Heart right ventricle (tissue), 16 donors: ENCODE results near the gene GTF2F2. TPM values are rescaled to one million over a fixed set of nuclear protein-coding genes. Genes with fewer than 3 reads are reported as not detected.

Experiments
- ATAC-seq, 8 donors: fragments of 200-7000 bp; cut with Tn5 transposase; one replicate each; pipeline ENCODE4 v1.9.1; 2020; ENCODE audit warnings: mild to moderate bottlenecking in 8 of 8, moderate library complexity in 8 of 8, moderate number of reproducible peaks in 1 of 8
- DNase-seq, 2 donors: peaks; one replicate each; pipeline ENCODE4 v3.0.0-alpha.2; 2020
- H3K27ac ChIP-seq, 10 donors: fragments of 200-600 bp; sonication (generic) in 2 of 10; one replicate each; pipeline versions ENCODE4 v1.5.0 to v1.8.0; 2020 to 2022; ENCODE audit warnings: mild to moderate bottlenecking in 3 of 10
- H3K27me3 ChIP-seq, 7 donors: fragments of 200-600 bp; one replicate each; pipeline ENCODE4 v1.8.0; 2021 to 2022; ENCODE audit warnings: mild to moderate bottlenecking in 2 of 7
- H3K36me3 ChIP-seq, 9 donors: fragments of 200-600 bp; sonication (generic) in 1 of 9; one replicate each; pipeline versions ENCODE4 v1.5.0 to v1.8.0; 2020 to 2022; ENCODE audit warnings: mild to moderate bottlenecking in 2 of 9
- H3K4me1 ChIP-seq, 9 donors: fragments of 200-600 bp; sonication (generic) in 1 of 9; one replicate each; pipeline versions ENCODE4 v1.5.0 to v1.8.0; 2020 to 2022; ENCODE audit warnings: mild to moderate bottlenecking in 4 of 9
- H3K4me3 ChIP-seq, 10 donors: fragments of 200-600 bp; sonication (generic) in 2 of 10; one replicate each; pipeline versions ENCODE4 v1.5.0 to v1.8.0; 2020 to 2022; ENCODE audit warnings: mild to moderate bottlenecking in 7 of 10, moderate library complexity in 2 of 10
- H3K9me3 ChIP-seq, 11 donors: fragments of 200-600 bp in 10 of 11; sonication (generic) in 2 of 11; one replicate each; pipeline versions ENCODE4 v1.5.0 to v1.8.0; 2013 to 2022; ENCODE audit warnings: mild to moderate bottlenecking in 2 of 11, control low read depth in 1 of 11, moderate library complexity in 1 of 11
- WGBS, 2 donors: extraction: QIAGEN DNeasy Blood & Tissue Kit; methylation state at CpG; one replicate each; pipeline ENCODE4 v1.1.7; 2013; ENCODE audit warnings: inconsistent platforms in 1 of 2; 5-methylcytosine and 5-hydroxymethylcytosine counted together
- intact Hi-C, 10 donors: fragments of 100-400 bp; cut with DNase I; formaldehyde crosslinking; loops; one replicate each; pipeline versions ENCODE4 v1.11.1 to v1.14.2; 2022
- polyA plus RNA-seq, 2 donors: library from polyadenylated mRNA; stranded (reverse); fragments of 200-250 nt; gene quantifications; one replicate each; pipeline ENCODE4 v1.2.3, GENCODE V29; 2013
- total RNA-seq, 10 donors: library from RNA; stranded (reverse); fragmentation: NEBNext Ultra II Directional in 3 of 10; extraction: Animal tissue kit (Norgen Biotek cat#: 25700) in 3 of 10; gene quantifications; one replicate each; pipeline versions ENCODE4 v1.2.1 to v1.2.4, GENCODE V29; 2021 to 2023
- TF ChIP-seq, protein P1 (sequence below), 9 donors: fragments of 200-600 bp; sonication (generic) in 2 of 9; IDR thresholded peaks; one replicate each; pipeline versions ENCODE4 v1.5.0 to v1.8.0; 2021 to 2022; ENCODE audit warnings: antibody characterized with exemption in 9 of 9, mild to moderate bottlenecking in 5 of 9, moderate library complexity in 1 of 9
- donor health status: Arrhythmogenic right ventricular cardiomyopathy.
- donor health status: ischemic (EF 13 %, LVEDD 7.1; RV severe dilation, severe dysfunction).
- donor health status: healthy with polysubstance abuse.
- donor health status: DM: no; HTN: yes; CAD: no.
- donor health status: DM: no; HTN: no; CAD: no.
- donor health status: ischemic (EF 25% LVEDD 6.9; RV normal size, moderate dysfunction).
- donor health status: ischemic (EF 25% LVEDD 5.7; RV mildly dilated, moderate dysfunction).
- donor health status: healthy.
- donor health status: DM: yes; HTN: yes; CAD: no.
- donor health status: Ischemic cardiomyopathy.
- donor health status: ischemic (EF 35%, LVEDD 5.7; RV mildly dilated, moderate dysfunction).
- donor health status: nonischemic (EF 11% LVEDD 7.7; RV severe dilation, severe dysfunction).
- donor health status: DM: yes; HTN: yes; CAD: no.
- donor health status: PGD.
- donor health status: ischemic (EF 29% LVEDD 5.4; RV normal size, mild dysfunction).
- donor health status: nonischemic (EF 23%, LVEDD 6.1; RV moderate dilation, normal function).

GTF2F2 gene
- total and polyA plus RNA-seq, 12 donors = 15.8 to 24.9 (median 21.5) TPM

DNA sequence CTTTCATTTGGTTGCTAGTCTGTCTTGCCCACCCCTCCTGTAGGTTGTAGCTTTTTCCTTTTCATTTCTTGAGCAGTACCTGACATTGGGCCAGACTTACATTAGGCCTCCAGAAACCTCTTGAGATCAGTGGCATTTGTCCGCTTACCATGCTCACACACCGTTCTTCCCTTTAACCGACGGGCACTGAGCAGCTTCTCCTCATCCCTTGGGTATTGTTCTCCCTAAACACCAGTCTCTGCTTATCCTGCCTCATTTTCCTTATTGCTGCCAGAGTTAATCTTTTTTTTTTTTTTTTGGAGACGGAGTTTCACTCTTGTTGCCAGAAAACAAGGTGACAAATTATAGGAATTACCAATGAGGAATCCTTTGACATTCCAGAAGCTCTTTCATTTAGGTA, 107.7 kb downstream of the GTF2F2 start:
- DNase-seq (no peak), ATAC-seq (no peak)
- 85 to 89% methylated on average over 5 of the region's 5 CpGs for WGBS, 2 donors
- Histone ChIP-seq H3K27ac (no peak overlapping the region), H3K9me3 (no peaks in the 10 kb centered on the region), H3K4me1 (peaks cover 0 to 8% (median 0%) of the 10 kb centered on the region in 9 donors), H3K36me3 (no peaks in the 10 kb centered on the region), H3K4me3 (no peak overlapping the region), H3K27me3 (no peaks in the 10 kb centered on the region)
- intact Hi-C loops = no loop called here
- TF ChIP-seq, protein P1, sequence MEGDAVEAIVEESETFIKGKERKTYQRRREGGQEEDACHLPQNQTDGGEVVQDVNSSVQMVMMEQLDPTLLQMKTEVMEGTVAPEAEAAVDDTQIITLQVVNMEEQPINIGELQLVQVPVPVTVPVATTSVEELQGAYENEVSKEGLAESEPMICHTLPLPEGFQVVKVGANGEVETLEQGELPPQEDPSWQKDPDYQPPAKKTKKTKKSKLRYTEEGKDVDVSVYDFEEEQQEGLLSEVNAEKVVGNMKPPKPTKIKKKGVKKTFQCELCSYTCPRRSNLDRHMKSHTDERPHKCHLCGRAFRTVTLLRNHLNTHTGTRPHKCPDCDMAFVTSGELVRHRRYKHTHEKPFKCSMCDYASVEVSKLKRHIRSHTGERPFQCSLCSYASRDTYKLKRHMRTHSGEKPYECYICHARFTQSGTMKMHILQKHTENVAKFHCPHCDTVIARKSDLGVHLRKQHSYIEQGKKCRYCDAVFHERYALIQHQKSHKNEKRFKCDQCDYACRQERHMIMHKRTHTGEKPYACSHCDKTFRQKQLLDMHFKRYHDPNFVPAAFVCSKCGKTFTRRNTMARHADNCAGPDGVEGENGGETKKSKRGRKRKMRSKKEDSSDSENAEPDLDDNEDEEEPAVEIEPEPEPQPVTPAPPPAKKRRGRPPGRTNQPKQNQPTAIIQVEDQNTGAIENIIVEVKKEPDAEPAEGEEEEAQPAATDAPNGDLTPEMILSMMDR (IDR thresholded peaks at IDR 0.05) = no peak

DNA sequence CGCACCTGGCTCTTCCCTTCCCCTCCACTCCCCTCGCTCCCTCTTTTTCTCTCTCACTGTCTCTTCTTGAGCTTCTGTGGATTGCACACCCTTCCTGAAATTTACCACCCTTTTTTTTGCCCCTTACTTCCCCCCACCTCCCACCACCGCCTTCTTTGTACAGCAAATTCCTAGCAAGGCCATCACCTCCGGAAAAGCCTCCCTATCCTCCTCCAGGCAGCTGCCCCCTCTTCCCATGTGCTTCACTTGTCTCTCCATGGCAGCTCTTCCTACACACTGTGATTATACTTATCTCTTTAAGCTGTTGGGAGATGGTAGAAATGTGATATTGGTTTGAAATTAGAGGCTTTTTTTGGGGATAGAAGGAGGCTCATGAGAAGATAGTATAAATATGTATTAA, 108.9 kb downstream of the GTF2F2 start:
- DNase-seq = no peak
- whole genome bisulfite sequencing, 2 donors = 88 to 92% methylated on average over 4 of the region's 4 CpGs
- H3K9me3 ChIP-seq = no peaks in the 10 kb centered on the region
- H3K4me3 ChIP-seq = no peak overlapping the region
- no peak overlapping the region for H3K27ac ChIP-seq
- intact Hi-C loops = no loop called here
- TF ChIP-seq, protein P1 (IDR thresholded peaks at IDR 0.05) = no peak
- no peak for ATAC-seq
- peaks cover 0 to 8% (median 0%) of the 10 kb centered on the region in 9 donors for H3K4me1 ChIP-seq
- H3K36me3 ChIP-seq = no peaks in the 10 kb centered on the region
- H3K27me3 ChIP-seq = no peaks in the 10 kb centered on the region

DNA sequence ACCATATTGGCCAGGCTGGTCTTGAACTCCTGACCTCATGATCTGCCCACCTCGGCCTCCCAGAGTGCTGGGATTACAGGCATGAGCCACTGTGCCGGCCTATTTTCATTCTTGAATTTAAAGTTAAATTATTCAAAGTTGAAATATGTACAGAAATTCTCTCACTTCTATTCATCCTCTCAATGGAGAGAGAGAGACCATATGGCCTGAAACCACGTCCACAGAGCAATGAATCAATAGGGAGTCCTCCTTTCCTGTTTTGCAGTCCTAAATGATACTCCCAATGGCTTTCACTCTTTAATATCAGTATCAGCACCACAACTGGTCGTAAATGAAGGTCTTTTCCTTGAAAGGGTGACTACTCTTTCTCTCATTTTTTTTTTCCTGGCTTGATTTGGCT, 111.0 kb downstream of the GTF2F2 start:
- no peaks in the 10 kb centered on the region for H3K9me3 ChIP-seq
- no peak overlapping the region for H3K4me3 ChIP-seq
- intact Hi-C loops = no loop called here
- H3K36me3 ChIP-seq = no peaks in the 10 kb centered on the region
- peaks cover 0 to 15% (median 0%) of the 10 kb centered on the region in 9 donors for H3K4me1 ChIP-seq
- no peak for DNase-seq
- H3K27me3 ChIP-seq = no peaks in the 10 kb centered on the region
- H3K27ac ChIP-seq = no peak overlapping the region
- TF ChIP-seq, protein P1 (IDR thresholded peaks at IDR 0.05) = no peak
- 84 to 85% methylated on average over 4 of the region's 4 CpGs for WGBS, 2 donors
- no peak for ATAC-seq

DNA sequence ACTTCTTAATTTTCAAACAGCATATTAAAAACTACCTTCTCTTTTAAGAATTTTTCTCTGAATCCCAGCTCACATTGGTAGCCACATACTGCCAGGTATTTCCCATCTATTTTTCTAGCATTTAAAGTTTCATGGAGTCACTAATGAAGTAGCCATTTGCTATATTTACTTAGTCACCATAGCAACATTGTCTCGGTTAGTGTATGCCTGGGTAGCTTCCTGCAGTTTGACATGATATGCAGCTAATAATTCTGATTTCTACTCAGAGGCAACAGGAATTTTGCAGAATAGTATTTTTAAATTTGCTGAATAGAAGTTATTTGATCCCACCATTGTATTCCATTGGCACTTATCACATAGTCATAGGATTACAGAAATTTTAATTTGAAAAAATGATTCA, 111.4 kb downstream of the GTF2F2 start:
- H3K4me1 ChIP-seq = peaks cover 0 to 19% (median 3%) of the 10 kb centered on the region in 9 donors
- TF ChIP-seq, protein P1 (IDR thresholded peaks at IDR 0.05) = no peak
- 9 to 10% methylated on average over 1 of the region's 1 CpG for WGBS, 2 donors
- no peaks in the 10 kb centered on the region for H3K9me3 ChIP-seq
- H3K27me3 ChIP-seq = no peaks in the 10 kb centered on the region
- H3K4me3 ChIP-seq = no peak overlapping the region
- intact Hi-C loops = no loop called here
- no peak overlapping the region for H3K27ac ChIP-seq
- DNase-seq (no peak), ATAC-seq (no peak)
- no peaks in the 10 kb centered on the region for H3K36me3 ChIP-seq
